Measurements from ENCODE around the gene DOP1B.
"Not testable (repeated sequence)": the region's sequence is repeated elsewhere in the genome, so short reads cannot be mapped to it uniquely, and the experiment has no call there.

GRCh38 chr21:36199575-36199974, 43.0 kb downstream of the DOP1B start:
- TF ChIP-seq, protein P1, sequence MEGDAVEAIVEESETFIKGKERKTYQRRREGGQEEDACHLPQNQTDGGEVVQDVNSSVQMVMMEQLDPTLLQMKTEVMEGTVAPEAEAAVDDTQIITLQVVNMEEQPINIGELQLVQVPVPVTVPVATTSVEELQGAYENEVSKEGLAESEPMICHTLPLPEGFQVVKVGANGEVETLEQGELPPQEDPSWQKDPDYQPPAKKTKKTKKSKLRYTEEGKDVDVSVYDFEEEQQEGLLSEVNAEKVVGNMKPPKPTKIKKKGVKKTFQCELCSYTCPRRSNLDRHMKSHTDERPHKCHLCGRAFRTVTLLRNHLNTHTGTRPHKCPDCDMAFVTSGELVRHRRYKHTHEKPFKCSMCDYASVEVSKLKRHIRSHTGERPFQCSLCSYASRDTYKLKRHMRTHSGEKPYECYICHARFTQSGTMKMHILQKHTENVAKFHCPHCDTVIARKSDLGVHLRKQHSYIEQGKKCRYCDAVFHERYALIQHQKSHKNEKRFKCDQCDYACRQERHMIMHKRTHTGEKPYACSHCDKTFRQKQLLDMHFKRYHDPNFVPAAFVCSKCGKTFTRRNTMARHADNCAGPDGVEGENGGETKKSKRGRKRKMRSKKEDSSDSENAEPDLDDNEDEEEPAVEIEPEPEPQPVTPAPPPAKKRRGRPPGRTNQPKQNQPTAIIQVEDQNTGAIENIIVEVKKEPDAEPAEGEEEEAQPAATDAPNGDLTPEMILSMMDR (IDR thresholded peaks at IDR 0.05) = not testable (repeated sequence)
- TF ChIP-seq POLR2AphosphoS5 (IDR thresholded peaks at IDR 0.05; ENCODE audit: low read depth, low read length); REST (IDR thresholded peaks at IDR 0.05; ENCODE audit: insufficient read depth in 1 of 2, low read depth in 2 of 2, low read length in 1 of 2): not testable (repeated sequence)
